OCI-LY3 (cell line): ENCODE data around the gene CACNA2D3.

Source experiments
- H2AFZ ChIP-seq: fragments of 200-600, 300-600 bp; shearing (Covaris generic); 2 replicates; pipeline ENCODE4 v1.6.0; 2014; ENCODE audit warnings: antibody characterized with exemption, low read depth, low read length
- H3K27ac ChIP-seq: fragments of 200-600, 300-600 bp; sonication (generic); 2 replicates; pipeline ENCODE4 v1.5.1; 2014; ENCODE audit warnings: mild to moderate bottlenecking, low read length, moderate library complexity, mixed read lengths
- H3K27me3 ChIP-seq: fragments of 200-600, 300-600 bp; sonication (generic); 2 replicates; pipeline ENCODE4 v1.6.1; 2014; ENCODE audit warnings: low read depth, low read length, mixed read lengths
- H3K36me3 ChIP-seq: fragments of 200-600, 300-600 bp; sonication (generic); replicated peaks from 2 replicates; pipeline ENCODE3; 2014; ENCODE audit warnings: low read depth, low read length, mixed read lengths
- H3K4me1 ChIP-seq: fragments of 300-600, 200-600 bp; sonication (generic); 2 replicates; pipeline ENCODE4 v1.6.1; 2014; ENCODE audit warnings: low read length, mixed read lengths
- H3K4me2 ChIP-seq: fragments of 200-600, 300-600 bp; sonication (generic); 2 replicates; pipeline ENCODE4 v1.6.1; 2014; ENCODE audit warnings: low read length, mixed read lengths
- H3K4me3 ChIP-seq: fragments of 300-600, 200-600 bp; sonication (generic); 2 replicates; pipeline ENCODE4 v1.5.1; 2014; ENCODE audit warnings: antibody characterized with exemption, mild to moderate bottlenecking, low read length, moderate library complexity
- H3K79me2 ChIP-seq: fragments of 300-600, 200-600 bp; shearing (Covaris generic); 2 replicates; pipeline ENCODE4 v1.6.1; 2014; ENCODE audit warnings: mild to moderate bottlenecking, low read length, mixed read lengths
- H3K9ac ChIP-seq: fragments of 300-600, 200-600 bp; shearing (Covaris generic); 2 replicates; pipeline ENCODE4 v1.6.0; 2014; ENCODE audit warnings: mild to moderate bottlenecking, low read length, moderate library complexity
- H3K9me3 ChIP-seq: fragments of 200-600, 300-600 bp; shearing (Covaris generic); 2 replicates; pipeline ENCODE4 v1.6.1; 2014; ENCODE audit warnings: low read length, mixed read lengths; ENCODE audit not compliant: insufficient read depth
- H4K20me1 ChIP-seq: fragments of 200-600, 300-600 bp; sonication (generic); 2 replicates; pipeline ENCODE4 v1.6.1; 2016; ENCODE audit warnings: low read length, mixed read lengths; ENCODE audit not compliant: insufficient read depth
- EZH2phosphoT487 ChIP-seq: fragments of 200-600 bp; shearing (Covaris generic); IDR thresholded peaks from 2 replicates; pipeline ENCODE4 v1.6.1; 2018; ENCODE audit warnings: antibody characterized with exemption, mixed run types, low read depth
- TF ChIP-seq, protein P1 (sequence below): fragments of 200-600, 300-600 bp; sonication (generic); IDR thresholded peaks from 2 replicates; pipeline ENCODE4 v1.5.1; 2014; ENCODE audit warnings: antibody characterized with exemption, low read length, low read depth

Gene CACNA2D3

DNA sequence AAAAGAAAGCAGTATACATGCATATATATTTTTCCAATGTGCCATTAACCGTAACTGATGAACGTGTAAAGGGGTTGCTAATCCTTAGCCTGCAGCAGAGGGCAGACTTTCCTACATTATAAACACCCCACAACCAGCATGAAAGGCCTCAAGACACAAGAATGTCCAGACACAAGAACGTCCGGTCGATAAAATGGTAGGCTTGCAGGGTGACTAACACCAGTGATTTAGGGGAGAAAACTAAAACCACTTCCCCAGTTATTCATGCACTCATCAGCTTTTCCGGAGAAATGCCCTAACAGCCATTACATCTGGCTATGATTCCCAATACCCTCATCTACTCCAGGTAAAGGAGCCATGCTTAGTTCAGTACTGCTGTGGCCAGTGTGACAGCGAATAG, 748.1 kb downstream of the CACNA2D3 start:
- Histone ChIP-seq H3K4me2 (no peak overlapping the region), H3K36me3 (no peaks in the 10 kb centered on the region), H3K27me3 (peaks cover 11% of the 10 kb centered on the region; the same call in 1 of the 2 replicates), H4K20me1 (no peaks in the 10 kb centered on the region), H3K79me2 (no peaks in the 10 kb centered on the region), H3K4me1 (no peaks in the 10 kb centered on the region), H3K9ac (no peak overlapping the region), H3K9me3 (no peaks in the 10 kb centered on the region), H2AFZ (no peak overlapping the region), H3K27ac (no peak overlapping the region), H3K4me3 (no peak overlapping the region)
- TF ChIP-seq, protein P1, sequence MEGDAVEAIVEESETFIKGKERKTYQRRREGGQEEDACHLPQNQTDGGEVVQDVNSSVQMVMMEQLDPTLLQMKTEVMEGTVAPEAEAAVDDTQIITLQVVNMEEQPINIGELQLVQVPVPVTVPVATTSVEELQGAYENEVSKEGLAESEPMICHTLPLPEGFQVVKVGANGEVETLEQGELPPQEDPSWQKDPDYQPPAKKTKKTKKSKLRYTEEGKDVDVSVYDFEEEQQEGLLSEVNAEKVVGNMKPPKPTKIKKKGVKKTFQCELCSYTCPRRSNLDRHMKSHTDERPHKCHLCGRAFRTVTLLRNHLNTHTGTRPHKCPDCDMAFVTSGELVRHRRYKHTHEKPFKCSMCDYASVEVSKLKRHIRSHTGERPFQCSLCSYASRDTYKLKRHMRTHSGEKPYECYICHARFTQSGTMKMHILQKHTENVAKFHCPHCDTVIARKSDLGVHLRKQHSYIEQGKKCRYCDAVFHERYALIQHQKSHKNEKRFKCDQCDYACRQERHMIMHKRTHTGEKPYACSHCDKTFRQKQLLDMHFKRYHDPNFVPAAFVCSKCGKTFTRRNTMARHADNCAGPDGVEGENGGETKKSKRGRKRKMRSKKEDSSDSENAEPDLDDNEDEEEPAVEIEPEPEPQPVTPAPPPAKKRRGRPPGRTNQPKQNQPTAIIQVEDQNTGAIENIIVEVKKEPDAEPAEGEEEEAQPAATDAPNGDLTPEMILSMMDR = peak; percentile 33
- TF ChIP-seq EZH2phosphoT487 = no peak

DNA sequence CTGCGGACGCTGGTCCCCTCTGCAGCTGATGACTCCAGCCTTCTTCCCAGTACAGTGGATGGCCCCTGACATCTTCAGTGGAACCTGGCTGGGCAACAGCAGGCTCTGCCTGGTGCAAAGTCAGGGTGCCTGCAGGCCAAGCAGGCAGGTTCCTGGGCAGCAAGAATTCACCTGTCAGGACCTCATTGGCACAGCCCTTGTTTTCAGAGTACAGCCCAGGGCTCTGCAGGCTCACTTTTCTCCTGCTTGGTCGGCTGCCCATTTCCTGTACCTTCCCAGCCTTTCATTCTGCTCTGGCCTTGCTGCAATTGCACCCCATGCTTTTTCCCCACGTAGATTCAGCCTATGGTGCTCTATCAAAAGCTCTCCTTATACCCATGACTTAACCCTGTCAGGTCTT, 749.5 kb downstream of the CACNA2D3 start:
- Histone ChIP-seq H4K20me1 (no peaks in the 10 kb centered on the region), H3K4me1 (no peaks in the 10 kb centered on the region), H3K9ac (no peak overlapping the region), H3K79me2 (no peaks in the 10 kb centered on the region), H3K27me3 (peaks cover 15% of the 10 kb centered on the region; the same call in 1 of the 2 replicates), H2AFZ (no peak overlapping the region), H3K4me3 (no peak overlapping the region), H3K9me3 (no peaks in the 10 kb centered on the region), H3K36me3 (no peaks in the 10 kb centered on the region), H3K4me2 (no peak overlapping the region), H3K27ac (no peak overlapping the region)
- TF ChIP-seq, protein P1 = no peak
- no peak for TF ChIP-seq EZH2phosphoT487

- H3K4me2 ChIP-seq = no peak overlapping the region
- peaks cover 15% of the 10 kb centered on the region; the same call in 1 of the 2 replicates for H3K27me3 ChIP-seq
- no peaks in the 10 kb centered on the region for H3K79me2 ChIP-seq
- H2AFZ ChIP-seq = no peak overlapping the region
- no peak overlapping the region for H3K9ac ChIP-seq
- H3K36me3 ChIP-seq = no peaks in the 10 kb centered on the region
- no peaks in the 10 kb centered on the region for H3K4me1 ChIP-seq
- no peak for TF ChIP-seq EZH2phosphoT487
- TF ChIP-seq, protein P1 = no peak
- no peaks in the 10 kb centered on the region for H3K9me3 ChIP-seq
- H4K20me1 ChIP-seq = no peaks in the 10 kb centered on the region
- no peak overlapping the region for H3K4me3 ChIP-seq
- no peak overlapping the region for H3K27ac ChIP-seq
These were observed 751.0 kb downstream of the CACNA2D3 start for GRCh38 chr3:54873059-54874010.

GRCh38 chr3:54874816-54875556, 752.6 kb downstream of the CACNA2D3 start:
- Histone ChIP-seq H3K36me3 (no peaks in the 10 kb centered on the region), H4K20me1 (no peaks in the 10 kb centered on the region), H3K4me1 (no peaks in the 10 kb centered on the region), H3K4me3 (no peak overlapping the region), H3K9me3 (no peaks in the 10 kb centered on the region), H3K27ac (no peak overlapping the region), H3K79me2 (no peaks in the 10 kb centered on the region), H3K27me3 (peaks cover 17% of the 10 kb centered on the region; the same call in 1 of the 2 replicates), H3K4me2 (no peak overlapping the region), H3K9ac (no peak overlapping the region), H2AFZ (no peak overlapping the region)
- TF ChIP-seq, protein P1 = no peak
- TF ChIP-seq EZH2phosphoT487 = no peak
